ENCODE measurements around the gene SNRPB2.

SNRPB2 gene

DNA sequence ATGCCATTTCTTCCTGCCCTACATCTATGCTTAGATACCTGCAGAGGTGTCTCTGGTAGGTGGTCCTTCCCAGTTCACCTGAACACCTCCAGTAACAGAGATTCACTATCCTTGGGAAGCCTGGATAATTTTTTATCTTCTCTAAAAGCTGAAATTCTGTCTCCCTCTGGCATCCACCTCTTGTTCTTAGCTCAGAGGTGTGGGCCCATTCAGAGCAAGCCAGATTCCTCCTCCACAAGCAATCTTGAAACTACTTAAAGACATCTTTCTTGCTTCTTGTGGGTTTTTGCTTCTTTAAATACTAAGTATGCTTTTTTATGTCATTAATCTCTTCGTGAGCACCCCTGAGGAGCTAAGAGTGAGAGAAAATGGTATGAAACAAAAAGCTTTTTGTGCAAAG lies 10.4 kb upstream of the SNRPB2 start:
- TF ChIP-seq CTCF (conservative IDR thresholded peaks at IDR 0.05), result no peak
- no peak overlapping the region for H3K27ac ChIP-seq

DNA sequence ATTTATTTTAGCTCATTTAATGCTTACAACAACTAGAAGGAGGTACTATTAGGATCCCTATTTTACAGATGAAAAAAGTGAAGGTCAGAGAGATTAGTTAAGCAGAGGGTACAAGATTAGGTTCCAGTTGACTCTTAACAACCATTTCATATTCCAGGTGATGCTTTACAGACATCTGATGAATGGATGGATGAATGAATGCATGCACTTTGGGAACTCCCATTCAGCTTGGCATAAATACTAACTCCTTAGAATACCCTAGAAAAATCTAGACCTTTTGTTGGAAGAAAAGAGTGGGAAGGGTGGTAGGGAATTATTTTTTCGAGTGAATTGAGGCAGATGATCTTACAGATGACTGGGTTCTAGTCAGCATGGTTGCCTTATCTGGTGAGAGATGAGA lies 746 bp upstream of the SNRPB2 start:
- H3K27ac ChIP-seq, result peak overlapping the region; percentile 96
- no peak for TF ChIP-seq CTCF (conservative IDR thresholded peaks at IDR 0.05)

- H3K27ac ChIP-seq, result no peak overlapping the region
- no peak for TF ChIP-seq CTCF (conservative IDR thresholded peaks at IDR 0.05)
Measured at GRCh38 chr20:16732506-16733152, 2.8 kb downstream of the SNRPB2 start.

DNA sequence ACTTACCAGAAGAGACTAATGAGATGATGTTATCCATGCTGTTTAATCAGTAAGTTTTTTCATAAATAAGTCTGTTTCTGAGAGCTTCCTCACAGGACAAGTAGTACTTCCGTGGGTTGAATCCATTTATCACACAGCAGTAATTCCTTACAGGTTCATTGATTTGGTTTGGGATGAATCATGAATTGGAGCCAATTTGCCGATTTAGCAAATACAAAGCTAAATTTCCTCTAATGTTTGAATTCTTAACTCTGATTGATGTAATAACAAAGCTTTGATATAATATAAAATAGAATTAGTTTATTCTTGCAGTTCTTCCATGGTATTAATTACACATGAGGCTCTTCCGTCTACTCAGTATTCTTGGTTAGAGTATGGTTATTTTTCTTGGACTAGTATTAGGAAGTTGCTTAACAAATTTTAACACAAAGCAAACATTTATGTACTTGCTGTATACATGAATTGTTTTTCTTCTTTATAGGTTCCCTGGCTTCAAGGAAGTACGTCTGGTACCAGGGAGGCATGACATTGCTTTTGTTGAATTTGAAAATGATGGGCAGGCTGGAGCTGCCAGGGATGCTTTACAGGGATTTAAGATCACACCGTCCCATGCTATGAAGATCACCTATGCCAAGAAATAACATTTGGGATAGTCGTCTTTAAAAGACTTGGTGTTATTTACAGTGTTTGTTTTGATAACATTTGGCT lies 10.7 kb downstream of the SNRPB2 start:
- peak overlapping the region; percentile 42 for H3K27ac ChIP-seq
- TF ChIP-seq CTCF (conservative IDR thresholded peaks at IDR 0.05), result no peak

- no peak overlapping the region for H3K27ac ChIP-seq
- TF ChIP-seq CTCF (conservative IDR thresholded peaks at IDR 0.05), result no peak
Measured at GRCh38 chr20:16744178-16744807, 14.5 kb downstream of the SNRPB2 start.

GRCh38 chr20:16745204-16745603 lies 15.4 kb downstream of the SNRPB2 start:
- no peak for TF ChIP-seq CTCF (conservative IDR thresholded peaks at IDR 0.05)
- no peak overlapping the region for H3K27ac ChIP-seq

GRCh38 chr20:16747291-16747811 lies 17.5 kb downstream of the SNRPB2 start:
- H3K27ac ChIP-seq, result no peak overlapping the region; the same call in 1 of the 2 replicates
- peak; percentile 68 for TF ChIP-seq CTCF (conservative IDR thresholded peaks at IDR 0.05)

Data from VCaP (cell line).